SK-N-SH (cell line): ENCODE data around the gene SLC34A2. TPM values are rescaled to one million over a fixed set of nuclear protein-coding genes. Genes with fewer than 3 reads are reported as not detected.

ENCODE experiments used
- CTCF ChIA-PET: fragments of 300-600, 350-600 bp; formaldehyde crosslinking; extraction: SDS; loops from one replicate; lab custom pipeline; 2021; lab: Yijun Ruan, JAX
- POLR2A ChIA-PET: fragments of 350-600 bp; sonication (Branson Sonifier 250); formaldehyde crosslinking; extraction: SDS; loops from one replicate; lab custom pipeline; 2020; ENCODE audit warnings: antibody characterized with exemption, inconsistent platforms; lab: Yijun Ruan, JAX
- DNase-seq: peaks from one replicate; pipeline ENCODE4 v3.0.0; 2012
- H2AFZ ChIP-seq: fragments of 200-600 bp; sonication (generic); 2 replicates; pipeline ENCODE4 v1.8.1; 2016; ENCODE audit warnings: antibody characterized with exemption, mild to moderate bottlenecking, low read depth
- H3F3A ChIP-seq: fragments of 200-600 bp; sonication (generic); replicated peaks from 2 replicates; pipeline ENCODE3; 2016; ENCODE audit warnings: antibody characterized with exemption, mild to moderate bottlenecking; ENCODE audit not compliant: insufficient read depth
- H3K27ac ChIP-seq, 2 experiments: fragments of 200-500 bp in 1 of 2; fragments of 200-600 bp in 1 of 2; sonication (Bioruptor generic) in 1 of 2; sonication (generic), shearing (Covaris generic) in 1 of 2; 2 replicates each; pipeline versions ENCODE4 v1.5.1 to v1.6.1; 2014 to 2016; ENCODE audit warnings: low read depth in 2 of 2, inconsistent platforms in 1 of 2, low read length in 1 of 2, mild to moderate bottlenecking in 1 of 2, mixed read lengths in 1 of 2
- H3K27me3 ChIP-seq: fragments of 200-600 bp; sonication (generic), shearing (Covaris generic); 2 replicates; pipeline ENCODE4 v1.6.1; 2016; ENCODE audit warnings: mixed run types; ENCODE audit not compliant: insufficient read depth
- H3K36me3 ChIP-seq, 2 experiments: fragments of 200-500 bp in 1 of 2; fragments of 200-600 bp in 1 of 2; sonication (Bioruptor generic) in 1 of 2; sonication (generic) in 1 of 2; replicated peaks in 1 of 2; 2 replicates each; pipeline versions ENCODE3 to v1.5.1; 2014 to 2016; ENCODE audit warnings: low read length in 1 of 2, mild to moderate bottlenecking in 1 of 2; ENCODE audit not compliant: insufficient read depth in 2 of 2, control insufficient read depth in 1 of 2
- H3K4me1 ChIP-seq, 2 experiments: fragments of 200-500 bp in 1 of 2; fragments of 200-600 bp in 1 of 2; sonication (Bioruptor generic) in 1 of 2; sonication (generic), shearing (Covaris generic) in 1 of 2; 2 replicates each; pipeline versions ENCODE4 v1.5.1 to v1.6.1; 2014 to 2016; ENCODE audit warnings: low read depth in 1 of 2, low read length in 1 of 2, mixed run types in 1 of 2; ENCODE audit not compliant: insufficient read depth in 2 of 2, control insufficient read depth in 1 of 2
- H3K4me2 ChIP-seq: fragments of 200-600 bp; sonication (generic), shearing (Covaris generic); 2 replicates; pipeline ENCODE4 v1.6.1; 2017; ENCODE audit warnings: mixed run types
- H3K4me3 ChIP-seq, 2 experiments: fragments of 200-500 bp in 1 of 2; fragments of 200-600 bp in 1 of 2; sonication (Bioruptor generic) in 1 of 2; sonication (generic), shearing (Covaris generic) in 1 of 2; 2 replicates each; pipeline versions ENCODE4 v1.5.1 to v1.8.1; 2014 to 2016; ENCODE audit warnings: low read depth in 2 of 2, inconsistent platforms in 1 of 2, low read length in 1 of 2, mild to moderate bottlenecking in 1 of 2, mixed read lengths in 1 of 2, moderate library complexity in 1 of 2
- H3K79me2 ChIP-seq: fragments of 200-600 bp; sonication (generic); 2 replicates; pipeline ENCODE4 v1.8.1; 2017; ENCODE audit warnings: mild to moderate bottlenecking; ENCODE audit not compliant: insufficient read depth
- H3K9ac ChIP-seq: fragments of 200-600 bp; sonication (generic); 2 replicates; pipeline ENCODE4 v1.6.1; 2017; ENCODE audit warnings: mixed run types
- H3K9me2 ChIP-seq: fragments of 200-600 bp; sonication (generic); 2 replicates; pipeline ENCODE4 v1.6.1; 2017; ENCODE audit warnings: mixed run types
- H3K9me3 ChIP-seq: fragments of 200-600 bp; sonication (generic); 2 replicates; pipeline ENCODE4 v1.6.1; 2017; ENCODE audit warnings: mixed run types, mild to moderate bottlenecking, moderate library complexity
- H4K20me1 ChIP-seq: fragments of 200-600 bp; sonication (generic); 2 replicates; pipeline ENCODE4 v1.6.1; 2017; ENCODE audit warnings: mild to moderate bottlenecking, mixed run types; ENCODE audit not compliant: insufficient read depth
- GATA2 ChIP-seq: sonication (generic); formaldehyde crosslinking; IDR thresholded peaks from 2 replicates; pipeline ENCODE4 v1.5.0; 2020; ENCODE audit warnings: mild to moderate bottlenecking, missing genetic modification reagents
- MEF2A ChIP-seq: IDR thresholded peaks from 2 replicates; pipeline ENCODE4 v1.4.0; 2012; ENCODE audit warnings: low read depth, borderline replicate concordance
- RCOR1 ChIP-seq: fragments of 150-350 bp; IDR thresholded peaks from 2 replicates; pipeline ENCODE4 v1.6.1; 2017; ENCODE audit warnings: antibody characterized with exemption, low read length
- RXRA ChIP-seq: IDR thresholded peaks from 2 replicates; pipeline ENCODE4 v1.4.0; 2012; ENCODE audit warnings: low read depth, mild to moderate bottlenecking, borderline replicate concordance
- TCF12 ChIP-seq: IDR thresholded peaks from 2 replicates; pipeline ENCODE4 v1.4.0; 2012
- TEAD4 ChIP-seq: IDR thresholded peaks from 2 replicates; pipeline ENCODE4 v1.4.0; 2012; ENCODE audit warnings: mild to moderate bottlenecking, borderline replicate concordance; ENCODE audit not compliant: insufficient read depth
- YY1 ChIP-seq: IDR thresholded peaks from 2 replicates; pipeline ENCODE4 v1.4.0; 2012; ENCODE audit warnings: low read depth, mild to moderate bottlenecking
- WGBS: methylation state at CpG from one replicate; pipeline ENCODE4 v1.1.6; 2017; ENCODE audit warnings: low lambda C conversion rate; 5-methylcytosine and 5-hydroxymethylcytosine counted together
- polyA plus RNA-seq, 3 experiments: library from polyadenylated mRNA; depleted of rRNA; stranded (reverse); fragments of >200 nt; gene quantifications; 2 replicates each; pipeline ENCODE4 v1.2.3, GENCODE V29; 2012
- TF ChIP-seq, protein P1 (sequence below): IDR thresholded peaks from 2 replicates; pipeline ENCODE4 v1.4.0; 2012; ENCODE audit warnings: low read depth
- TF ChIP-seq, protein P2 (sequence below): IDR thresholded peaks from 2 replicates; pipeline ENCODE4 v1.6.1; 2012; ENCODE audit warnings: mild to moderate bottlenecking, low read depth, low read length, moderate library complexity

SLC34A2 gene
- polyA plus RNA-seq, 1 of the 3 experiments (the other 2 are of a cell fraction), result not detected

DNA sequence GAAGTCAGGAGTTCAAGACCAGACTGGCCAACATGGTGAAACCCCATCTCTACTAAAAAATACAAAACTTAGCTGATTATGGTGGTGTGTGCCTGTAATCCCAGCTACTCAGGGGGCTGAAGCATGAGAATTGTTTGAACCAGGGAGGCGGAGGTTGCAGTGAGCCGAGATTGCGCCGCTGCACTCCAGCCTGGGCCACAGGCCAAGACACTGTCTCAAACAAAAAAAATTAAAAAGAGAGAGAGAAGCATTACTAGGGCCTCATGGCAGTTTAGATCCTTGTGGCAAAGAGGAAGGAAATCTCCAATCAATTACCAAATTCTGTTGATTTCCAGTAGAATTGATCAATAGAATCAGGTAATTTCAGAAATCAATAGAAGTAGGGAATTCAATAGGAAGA, 16.8 kb upstream of the SLC34A2 start:
- Histone ChIP-seq H3K9me3 (no peaks in the 10 kb centered on the region), H3K27me3 (no peaks in the 10 kb centered on the region; the same call in 1 of the 2 replicates), H3K79me2 (no peaks in the 10 kb centered on the region), H3K4me3 (no peak overlapping the region), H3K27ac (no peak overlapping the region), H3K9me2 (no peaks in the 10 kb centered on the region), H3K36me3 (no peaks in the 10 kb centered on the region), H2AFZ (no peak overlapping the region), H3K4me2 (no peak overlapping the region), H3F3A (no peaks in the 10 kb centered on the region), H3K4me1 (no peaks in the 10 kb centered on the region), H3K9ac (no peak overlapping the region), H4K20me1 (no peaks in the 10 kb centered on the region)
- CTCF ChIA-PET, result no interaction called here
- WGBS, result 79% methylated on average over 4 of the region's 4 CpGs
- POLR2A ChIA-PET, result no interaction called here
- DNase-seq, result no peak
- TF ChIP-seq YY1, result no peak

DNA sequence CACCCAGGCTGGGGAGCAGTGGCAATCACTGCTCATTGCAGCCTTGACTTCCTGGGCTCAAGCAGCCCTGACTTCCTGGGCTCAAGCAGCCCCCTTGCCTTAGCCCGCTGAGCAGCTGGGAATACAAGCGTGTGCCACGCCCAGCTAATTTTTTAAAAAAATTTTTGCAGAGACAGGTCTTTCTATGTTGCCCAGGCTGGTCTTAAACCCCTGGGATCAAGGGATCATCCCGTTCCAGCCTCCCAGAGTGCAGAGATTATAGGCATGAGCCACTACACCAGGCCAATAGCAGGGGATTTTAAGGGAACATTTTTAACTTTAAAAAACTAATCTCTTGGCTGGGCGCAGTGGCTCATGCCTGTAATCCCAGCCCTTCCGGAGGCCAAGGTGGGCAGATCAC, 5.3 kb upstream of the SLC34A2 start:
- no peak overlapping the region for H3K9ac ChIP-seq
- H3K9me3 ChIP-seq, result no peaks in the 10 kb centered on the region
- H3K4me2 ChIP-seq, result no peak overlapping the region
- TF ChIP-seq RCOR1 (no peak), MEF2A (no peak), GATA2 (CRISPR knock-in tag) (no peak), TCF12 (no peak), RXRA (no peak), TEAD4 (no peak)
- TF ChIP-seq, protein P1, sequence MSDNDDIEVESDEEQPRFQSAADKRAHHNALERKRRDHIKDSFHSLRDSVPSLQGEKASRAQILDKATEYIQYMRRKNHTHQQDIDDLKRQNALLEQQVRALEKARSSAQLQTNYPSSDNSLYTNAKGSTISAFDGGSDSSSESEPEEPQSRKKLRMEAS, result no peak
- TF ChIP-seq, protein P2, sequence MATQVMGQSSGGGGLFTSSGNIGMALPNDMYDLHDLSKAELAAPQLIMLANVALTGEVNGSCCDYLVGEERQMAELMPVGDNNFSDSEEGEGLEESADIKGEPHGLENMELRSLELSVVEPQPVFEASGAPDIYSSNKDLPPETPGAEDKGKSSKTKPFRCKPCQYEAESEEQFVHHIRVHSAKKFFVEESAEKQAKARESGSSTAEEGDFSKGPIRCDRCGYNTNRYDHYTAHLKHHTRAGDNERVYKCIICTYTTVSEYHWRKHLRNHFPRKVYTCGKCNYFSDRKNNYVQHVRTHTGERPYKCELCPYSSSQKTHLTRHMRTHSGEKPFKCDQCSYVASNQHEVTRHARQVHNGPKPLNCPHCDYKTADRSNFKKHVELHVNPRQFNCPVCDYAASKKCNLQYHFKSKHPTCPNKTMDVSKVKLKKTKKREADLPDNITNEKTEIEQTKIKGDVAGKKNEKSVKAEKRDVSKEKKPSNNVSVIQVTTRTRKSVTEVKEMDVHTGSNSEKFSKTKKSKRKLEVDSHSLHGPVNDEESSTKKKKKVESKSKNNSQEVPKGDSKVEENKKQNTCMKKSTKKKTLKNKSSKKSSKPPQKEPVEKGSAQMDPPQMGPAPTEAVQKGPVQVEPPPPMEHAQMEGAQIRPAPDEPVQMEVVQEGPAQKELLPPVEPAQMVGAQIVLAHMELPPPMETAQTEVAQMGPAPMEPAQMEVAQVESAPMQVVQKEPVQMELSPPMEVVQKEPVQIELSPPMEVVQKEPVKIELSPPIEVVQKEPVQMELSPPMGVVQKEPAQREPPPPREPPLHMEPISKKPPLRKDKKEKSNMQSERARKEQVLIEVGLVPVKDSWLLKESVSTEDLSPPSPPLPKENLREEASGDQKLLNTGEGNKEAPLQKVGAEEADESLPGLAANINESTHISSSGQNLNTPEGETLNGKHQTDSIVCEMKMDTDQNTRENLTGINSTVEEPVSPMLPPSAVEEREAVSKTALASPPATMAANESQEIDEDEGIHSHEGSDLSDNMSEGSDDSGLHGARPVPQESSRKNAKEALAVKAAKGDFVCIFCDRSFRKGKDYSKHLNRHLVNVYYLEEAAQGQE, result no peak
- TF ChIP-seq, all 33 proteins: peak for 0
- Histone ChIP-seq H3K27me3 (peaks cover 4% of the 10 kb centered on the region; the same call in 1 of the 2 replicates), H3K79me2 (no peaks in the 10 kb centered on the region), H4K20me1 (no peaks in the 10 kb centered on the region), H3K4me3 (no peak overlapping the region), H3K27ac (no peak overlapping the region), H3K36me3 (no peaks in the 10 kb centered on the region), H3F3A (no peaks in the 10 kb centered on the region), H3K9me2 (no peaks in the 10 kb centered on the region), H2AFZ (no peak overlapping the region), H3K4me1 (peaks cover 0 to 9% of the 10 kb centered on the region in 2 experiments; a peak in 1 of 4 replicates)
- DNase-seq, result no peak
- POLR2A ChIA-PET, result no interaction called here
- CTCF ChIA-PET, result interaction anchor here (0.7 kb wide), 1 partner anchor 128 kb away, joined by 3 read pairs; no protein-coding TSS in a partner anchor
- WGBS, result 68% methylated on average over 6 of the region's 6 CpGs
